A204.1 (cell line): ENCODE results near the gene MYBPC3.
"Not testable (repeated sequence)": the region's sequence is repeated elsewhere in the genome, so short reads cannot be mapped to it uniquely, and the experiment has no call there.

Source experiments
- FAIRE-seq: peaks from 2 replicates; lab custom pipeline; 2012; peaks lifted over from hg19 to GRCh38; lab: Jason Lieb, UNC

MYBPC3 gene

DNA sequence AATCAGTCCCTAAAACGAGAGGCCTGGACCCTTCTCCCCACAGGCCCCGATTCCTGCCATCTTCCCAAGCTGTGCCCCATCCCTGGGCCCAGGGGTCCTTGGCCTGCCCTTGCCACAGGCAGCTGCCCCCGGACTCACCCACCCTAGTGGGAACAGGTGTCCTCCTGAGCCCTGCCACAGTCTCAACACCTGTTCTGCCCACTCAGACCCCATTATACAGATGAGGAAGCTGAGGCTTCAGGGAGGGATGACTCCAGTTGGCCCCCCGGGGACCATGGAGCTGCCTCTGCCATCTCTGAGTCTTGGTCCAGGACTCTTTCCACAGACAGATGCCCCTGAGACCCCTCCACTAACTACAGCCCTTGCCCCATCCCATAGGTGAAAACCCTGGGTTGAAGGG is 15.9 kb downstream of the MYBPC3 start:
- FAIRE-seq, result no peak

DNA sequence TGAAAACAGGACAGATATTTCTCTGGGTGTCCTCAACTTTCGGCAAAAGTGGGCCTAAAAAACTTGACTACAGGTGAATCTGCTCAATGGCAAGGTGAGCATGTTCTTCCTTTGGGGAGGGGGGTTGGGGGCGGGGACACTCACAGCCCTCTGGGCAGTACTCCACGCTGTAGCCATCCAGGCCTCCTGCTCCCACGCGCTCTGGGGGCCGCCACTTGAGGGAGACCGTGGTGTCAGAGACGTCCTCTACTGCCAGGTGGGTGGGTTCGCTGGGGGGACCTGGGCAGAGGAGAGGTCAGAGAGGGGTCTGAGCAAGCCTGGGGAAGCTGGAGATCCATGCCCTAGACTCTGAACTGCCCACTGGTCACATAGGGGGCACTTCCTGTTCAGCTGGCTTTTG is 16.8 kb downstream of the MYBPC3 start:
- no peak for FAIRE-seq

DNA sequence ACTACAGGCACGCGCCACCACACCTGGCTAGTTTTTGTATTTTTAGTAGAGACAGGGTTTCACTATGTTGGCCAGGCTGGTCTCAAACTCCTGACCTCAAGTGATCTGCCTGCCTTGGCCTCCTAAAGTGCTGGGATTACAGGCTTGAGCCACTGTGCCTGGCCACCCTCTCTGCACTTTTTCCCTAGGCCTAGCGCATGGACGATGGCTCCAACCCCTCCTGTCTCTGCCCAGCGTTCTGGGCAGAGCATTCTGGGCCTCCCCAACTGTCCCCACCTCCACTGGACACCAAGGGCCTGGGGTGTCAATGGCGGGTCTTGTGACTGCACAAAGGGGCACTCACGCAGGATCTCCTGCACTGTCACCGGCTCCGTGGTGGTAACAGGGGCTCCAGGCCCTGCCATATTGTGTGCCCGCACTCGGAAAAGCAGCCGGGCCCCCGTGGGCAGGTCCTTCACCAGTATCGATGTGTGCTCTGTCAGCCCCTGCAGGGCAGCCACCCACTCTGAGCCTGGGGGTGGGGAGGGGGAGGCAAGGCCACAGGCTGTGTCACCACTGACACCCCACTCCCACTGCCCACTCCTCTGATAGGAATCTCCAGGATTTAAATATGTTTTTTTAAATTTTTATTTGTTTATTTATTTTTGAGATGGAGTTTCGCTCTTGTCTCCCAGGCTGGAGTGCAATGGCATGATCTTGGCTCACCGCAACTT is 17.6 kb downstream of the MYBPC3 start:
- not testable (repeated sequence) for FAIRE-seq

DNA sequence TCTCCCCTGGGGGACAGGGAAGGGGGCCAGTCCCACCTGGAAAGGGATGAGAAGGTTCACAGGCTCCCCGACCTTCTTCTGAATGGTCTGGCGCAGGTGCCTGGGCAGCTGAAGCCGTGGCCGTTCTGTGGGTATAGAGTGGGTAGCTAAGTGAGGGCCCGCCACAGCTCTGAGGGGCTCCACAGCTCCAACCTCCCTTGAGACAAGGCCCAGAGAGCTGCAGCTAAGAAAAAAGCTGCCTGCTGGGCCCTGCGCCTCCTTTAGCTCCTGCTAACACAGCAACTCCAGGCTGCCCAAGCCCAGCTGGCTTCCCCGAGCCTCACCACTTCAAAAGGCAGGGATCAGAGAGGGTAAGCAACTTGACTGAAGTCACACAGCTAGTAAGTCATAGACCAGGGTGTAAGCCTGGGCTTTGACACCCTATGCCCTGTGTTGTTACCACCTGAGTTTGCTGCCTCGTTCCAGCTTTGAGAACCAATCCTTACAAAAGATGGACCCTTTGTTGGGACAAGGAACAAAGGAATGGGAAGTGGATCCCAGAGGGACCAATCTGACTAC is 18.5 kb downstream of the MYBPC3 start:
- no peak for FAIRE-seq

GRCh38 chr11:47333526-47333845 is 19.0 kb downstream of the MYBPC3 start:
- no peak for FAIRE-seq

DNA sequence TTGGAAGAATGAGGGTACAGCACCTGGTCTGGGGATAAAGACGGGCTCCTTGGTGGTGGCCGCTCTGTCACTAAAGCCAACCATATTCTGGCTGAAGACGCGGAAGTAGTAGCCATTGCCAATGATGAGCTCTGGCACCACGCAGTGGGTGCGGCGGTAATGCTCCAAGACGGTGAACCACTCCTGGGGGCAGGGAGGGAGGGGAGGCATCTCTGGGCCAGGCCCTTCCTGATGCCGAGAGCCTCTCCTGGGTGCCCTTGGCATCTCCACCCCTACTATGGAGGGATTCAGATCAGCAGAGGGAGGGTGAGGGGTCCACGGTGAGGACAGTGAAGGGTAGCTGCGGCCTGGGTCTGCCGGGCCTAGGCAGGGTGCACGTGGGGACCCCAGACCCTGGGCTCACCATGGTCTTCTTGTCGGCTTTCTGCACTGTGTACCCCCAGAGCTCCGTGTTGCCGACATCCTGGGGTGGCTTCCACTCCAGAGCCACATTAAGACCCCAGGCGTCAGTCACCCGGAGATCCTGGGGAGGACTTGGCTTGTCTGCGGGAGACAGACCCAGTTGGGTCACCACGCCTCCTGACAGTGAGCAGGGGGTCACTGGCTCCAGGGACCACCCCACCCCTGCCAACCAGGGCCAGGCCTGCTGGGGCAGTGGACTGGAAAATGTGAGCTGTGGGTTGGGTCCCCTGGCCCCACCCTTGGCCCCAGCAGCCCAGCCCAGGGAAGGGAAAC is 19.5 kb downstream of the MYBPC3 start:
- FAIRE-seq, result no peak

DNA sequence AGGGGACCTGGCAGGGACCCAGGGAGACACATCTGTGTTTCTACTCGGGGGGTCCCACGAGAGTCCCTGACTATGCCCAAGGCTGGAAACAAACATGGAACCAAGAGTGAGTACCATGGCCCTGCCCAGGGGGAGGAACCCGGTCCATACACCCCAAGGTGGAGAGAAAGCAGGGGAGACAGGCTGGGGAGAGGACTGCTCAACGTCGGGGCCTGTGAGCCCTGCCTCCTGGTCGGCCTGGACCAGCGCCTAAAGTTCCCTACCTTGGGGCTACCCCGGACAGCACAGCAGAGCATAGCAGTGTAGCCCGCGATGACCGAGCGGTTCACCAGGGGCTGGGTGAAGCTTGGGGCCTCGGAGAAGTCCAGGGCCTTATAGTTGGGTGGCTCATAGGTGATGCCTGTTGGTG is 20.2 kb downstream of the MYBPC3 start:
- no peak for FAIRE-seq

- no peak for FAIRE-seq
These were observed 20.8 kb downstream of the MYBPC3 start for GRCh38 chr11:47331454-47332302.

GRCh38 chr11:47329987-47330931 is 22.2 kb downstream of the MYBPC3 start:
- no peak for FAIRE-seq

- FAIRE-seq, result no peak
These were observed 23.0 kb downstream of the MYBPC3 start for GRCh38 chr11:47329431-47329986.

DNA sequence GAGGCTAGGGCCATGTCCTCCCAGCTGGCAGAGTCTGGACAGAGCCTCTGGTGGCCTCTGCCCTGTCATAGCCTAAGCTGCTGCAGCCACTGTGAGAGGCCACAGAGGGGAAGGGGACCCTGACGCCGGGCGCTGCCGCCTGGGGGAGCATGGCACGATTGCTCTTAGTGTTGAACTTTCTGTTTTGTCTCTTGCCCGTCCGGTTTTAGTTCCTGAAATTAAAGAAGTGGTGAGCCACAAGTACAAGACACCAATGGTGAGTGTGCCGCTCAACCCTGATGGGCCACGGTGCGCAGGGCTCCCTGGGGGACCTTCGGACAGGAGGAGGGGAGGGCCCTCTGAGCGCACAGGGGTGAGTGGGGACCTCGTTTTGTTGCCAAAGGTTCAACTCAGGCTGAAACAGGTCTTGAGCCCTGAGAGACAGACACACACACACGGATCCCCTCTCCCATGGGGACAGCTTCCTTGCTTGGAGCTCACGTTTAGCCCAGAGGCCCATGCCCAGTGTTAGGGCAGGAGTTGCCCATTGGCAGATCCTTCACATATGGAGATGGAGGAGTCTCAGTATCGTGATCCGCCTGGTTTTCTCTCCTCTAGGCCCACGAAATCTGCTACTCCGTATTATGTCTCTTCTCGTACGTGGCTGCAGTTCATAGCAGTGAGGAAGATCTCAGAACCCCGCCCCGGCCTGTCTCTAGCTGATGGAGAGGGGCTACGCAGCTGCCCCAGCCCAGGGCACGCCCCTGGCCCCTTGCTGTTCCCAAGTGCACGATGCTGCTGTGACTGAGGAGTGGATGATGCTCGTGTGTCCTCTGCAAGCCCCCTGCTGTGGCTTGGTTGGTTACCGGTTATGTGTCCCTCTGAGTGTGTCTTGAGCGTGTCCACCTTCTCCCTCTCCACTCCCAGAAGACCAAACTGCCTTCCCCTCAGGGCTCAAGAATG is 23.8 kb downstream of the MYBPC3 start:
- no peak for FAIRE-seq

DNA sequence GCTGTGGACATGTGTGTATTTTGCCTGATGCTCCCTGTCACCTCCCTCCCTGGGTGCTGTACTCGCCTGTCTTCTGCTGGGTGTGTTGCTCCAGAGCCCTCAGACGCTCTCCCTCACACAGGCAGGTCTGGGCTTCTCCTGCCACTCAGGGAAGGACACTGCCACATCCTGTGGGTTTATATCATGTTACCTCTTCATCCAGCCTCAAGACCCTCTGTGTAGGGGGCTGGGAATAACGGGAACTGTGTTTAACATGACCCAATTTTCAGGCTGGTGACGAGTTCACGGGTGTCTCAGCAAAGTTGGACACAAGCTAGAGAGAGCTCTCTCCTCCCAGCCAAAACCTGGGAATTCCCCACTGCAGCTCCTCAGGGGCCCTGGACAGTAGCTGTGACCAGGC is 24.6 kb downstream of the MYBPC3 start:
- no peak for FAIRE-seq

GRCh38 chr11:47327025-47327424 is 25.5 kb downstream of the MYBPC3 start:
- FAIRE-seq, result no peak

- no peak for FAIRE-seq
These were observed 26.3 kb downstream of the MYBPC3 start for GRCh38 chr11:47326198-47326597.

- FAIRE-seq, result no peak
These were observed 27.0 kb downstream of the MYBPC3 start for GRCh38 chr11:47325271-47326041.

GRCh38 chr11:47324520-47324919 is 28.0 kb downstream of the MYBPC3 start:
- FAIRE-seq, result no peak

DNA sequence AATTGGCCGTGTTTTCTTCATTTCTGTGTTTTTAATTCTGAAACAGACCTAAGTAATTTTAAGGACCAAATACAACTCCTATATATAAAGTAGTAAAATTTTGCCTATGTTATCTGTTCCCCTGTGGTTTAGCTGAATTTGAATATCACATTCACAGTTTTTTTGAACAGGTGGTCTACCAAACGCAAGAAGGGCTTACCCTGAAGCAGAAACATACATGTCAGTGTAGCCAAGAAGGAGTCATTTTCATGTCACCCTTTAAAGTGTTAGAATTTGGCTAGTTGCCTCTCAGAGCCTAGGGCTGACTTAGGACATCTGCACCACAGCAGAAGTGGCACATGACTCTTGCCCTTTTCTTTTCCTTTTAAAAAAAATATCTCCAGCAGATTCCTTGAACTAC is 34.3 kb downstream of the MYBPC3 start:
- no peak for FAIRE-seq

GRCh38 chr11:47317064-47317828 is 35.3 kb downstream of the MYBPC3 start:
- FAIRE-seq, result no peak

- FAIRE-seq, result not testable (repeated sequence)
These were observed 36.0 kb downstream of the MYBPC3 start for GRCh38 chr11:47316501-47316900.
